HL-60 (cell line): ENCODE results near the gene CRMP1.
A peak's percentile ranks its signal among the peaks of the same experiment; 100 is the strongest.
"Not testable (repeated sequence)": the region's sequence is repeated elsewhere in the genome, so short reads cannot be mapped to it uniquely, and the experiment has no call there.

ENCODE experiments used
- DNase-seq, 2 experiments: peaks; one replicate each; pipeline ENCODE4 v3.0.0-alpha.2; 2010 to 2020; ENCODE audit warnings: low read depth in 1 of 2, low spot score in 1 of 2
- H3K27ac ChIP-seq: fragments of 250-450 bp; sonication (Bioruptor Pico); replicated peaks from 2 replicates; pipeline ENCODE4 v1.5.1; 2020; ENCODE audit warnings: mild to moderate bottlenecking, moderate library complexity
- H3K27me3 ChIP-seq: fragments of 250-450 bp; sonication (Bioruptor Pico); 2 replicates; pipeline ENCODE4 v1.5.1; 2021; ENCODE audit warnings: mild to moderate bottlenecking, moderate library complexity; ENCODE audit not compliant: insufficient read depth, poor library complexity, severe bottlenecking
- H3K4me3 ChIP-seq: replicated peaks from 2 replicates; pipeline ENCODE4 v1.5.1; 2011; ENCODE audit warnings: mild to moderate bottlenecking, control low read depth, low read length; ENCODE audit not compliant: insufficient read depth
- CTCF ChIP-seq: IDR thresholded peaks from one replicate; pipeline ENCODE4 v1.5.1; 2011; ENCODE audit warnings: low read length, control low read depth, inconsistent platforms; ENCODE audit not compliant: insufficient read depth
- GABPA ChIP-seq: IDR thresholded peaks from 2 replicates; pipeline ENCODE4 v1.6.1; 2012; ENCODE audit warnings: low read depth
- POLR2AphosphoS5 ChIP-seq: IDR thresholded peaks from 2 replicates; pipeline ENCODE4 v1.6.1; 2012; ENCODE audit warnings: low read depth
- SPI1 ChIP-seq: IDR thresholded peaks from 2 replicates; pipeline ENCODE4 v1.6.1; 2012; ENCODE audit warnings: low read depth, mild to moderate bottlenecking, borderline replicate concordance
- TF ChIP-seq, protein P1 (sequence below): IDR thresholded peaks from 2 replicates; pipeline ENCODE4 v1.6.1; 2012; ENCODE audit warnings: low read depth; ENCODE audit not compliant: insufficient replicate concordance

Gene CRMP1

GRCh38 chr4:5812506-5813229 is 80.2 kb downstream of the CRMP1 start:
- no peak overlapping the region for H3K27ac ChIP-seq

GRCh38 chr4:5812057-5812456 is 80.8 kb downstream of the CRMP1 start:
- H3K27ac ChIP-seq, DNase-seq, H3K4me3 ChIP-seq, H3K27me3 ChIP-seq: not testable (repeated sequence)

More at GRCh38 chr4:5812506-5813229, 80.2 kb downstream of the CRMP1 start:
- Histone ChIP-seq H3K4me3 (no peak overlapping the region), H3K27me3 (no peaks in the 10 kb centered on the region)
- DNase-seq: peak; percentile 33 to 60
- TF ChIP-seq SPI1: peak; percentile 43; the same call in 1 of the 2 replicates
- no peak for TF ChIP-seq GABPA
- peak; percentile 52 for TF ChIP-seq CTCF
- no peak for TF ChIP-seq POLR2AphosphoS5
- TF ChIP-seq, protein P1, sequence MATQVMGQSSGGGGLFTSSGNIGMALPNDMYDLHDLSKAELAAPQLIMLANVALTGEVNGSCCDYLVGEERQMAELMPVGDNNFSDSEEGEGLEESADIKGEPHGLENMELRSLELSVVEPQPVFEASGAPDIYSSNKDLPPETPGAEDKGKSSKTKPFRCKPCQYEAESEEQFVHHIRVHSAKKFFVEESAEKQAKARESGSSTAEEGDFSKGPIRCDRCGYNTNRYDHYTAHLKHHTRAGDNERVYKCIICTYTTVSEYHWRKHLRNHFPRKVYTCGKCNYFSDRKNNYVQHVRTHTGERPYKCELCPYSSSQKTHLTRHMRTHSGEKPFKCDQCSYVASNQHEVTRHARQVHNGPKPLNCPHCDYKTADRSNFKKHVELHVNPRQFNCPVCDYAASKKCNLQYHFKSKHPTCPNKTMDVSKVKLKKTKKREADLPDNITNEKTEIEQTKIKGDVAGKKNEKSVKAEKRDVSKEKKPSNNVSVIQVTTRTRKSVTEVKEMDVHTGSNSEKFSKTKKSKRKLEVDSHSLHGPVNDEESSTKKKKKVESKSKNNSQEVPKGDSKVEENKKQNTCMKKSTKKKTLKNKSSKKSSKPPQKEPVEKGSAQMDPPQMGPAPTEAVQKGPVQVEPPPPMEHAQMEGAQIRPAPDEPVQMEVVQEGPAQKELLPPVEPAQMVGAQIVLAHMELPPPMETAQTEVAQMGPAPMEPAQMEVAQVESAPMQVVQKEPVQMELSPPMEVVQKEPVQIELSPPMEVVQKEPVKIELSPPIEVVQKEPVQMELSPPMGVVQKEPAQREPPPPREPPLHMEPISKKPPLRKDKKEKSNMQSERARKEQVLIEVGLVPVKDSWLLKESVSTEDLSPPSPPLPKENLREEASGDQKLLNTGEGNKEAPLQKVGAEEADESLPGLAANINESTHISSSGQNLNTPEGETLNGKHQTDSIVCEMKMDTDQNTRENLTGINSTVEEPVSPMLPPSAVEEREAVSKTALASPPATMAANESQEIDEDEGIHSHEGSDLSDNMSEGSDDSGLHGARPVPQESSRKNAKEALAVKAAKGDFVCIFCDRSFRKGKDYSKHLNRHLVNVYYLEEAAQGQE: no peak

GRCh38 chr4:5810770-5811430 is 82.0 kb downstream of the CRMP1 start:
- H3K27me3 ChIP-seq: no peaks in the 10 kb centered on the region
- no peak overlapping the region for H3K4me3 ChIP-seq
- no peak overlapping the region for H3K27ac ChIP-seq
- TF ChIP-seq POLR2AphosphoS5: no peak
- no peak for TF ChIP-seq SPI1
- TF ChIP-seq, protein P1: no peak
- no peak for TF ChIP-seq GABPA
- TF ChIP-seq CTCF: no peak
- DNase-seq: no peak

- TF ChIP-seq, protein P1: no peak
- no peak overlapping the region for H3K4me3 ChIP-seq
- no peak for DNase-seq
- H3K27ac ChIP-seq: no peak overlapping the region
- H3K27me3 ChIP-seq: no peaks in the 10 kb centered on the region
Observed at GRCh38 chr4:5810151-5810550, 82.7 kb downstream of the CRMP1 start.
